ENCODE data around the gene PHYKPL. TPM values are rescaled to one million over a fixed set of nuclear protein-coding genes. Genes with fewer than 3 reads are reported as not detected.

Gene PHYKPL
- total and polyA plus RNA-seq, 12 donors: 15.0 to 125 (median 62.4) TPM

- H3K27me3 ChIP-seq: no peaks in the 10 kb centered on the region
- no peak for DNase-seq
- H3K4me1 ChIP-seq (replicated peaks in 1 of 2): peaks cover 6 to 8% of the 10 kb centered on the region in 2 donors
- peaks cover 0 to 53% of the 10 kb centered on the region in 2 donors for H3K36me3 ChIP-seq (replicated peaks in 1 of 2)
- WGBS, 4 donors: 93 to 96% (median 93%) methylated on average over 3 of the region's 3 CpGs
- no peak overlapping the region for H3K27ac ChIP-seq
- H3K4me3 ChIP-seq: no peak overlapping the region
- intact Hi-C loops (cut with DNase I): no loop called here
- no peaks in the 10 kb centered on the region for H3K9me3 ChIP-seq (replicated peaks in 1 of 3)
- TF ChIP-seq POLR2A (IDR thresholded peaks at IDR 0.05) (no peak), CTCF (IDR thresholded peaks at IDR 0.05) (no peak)
These were observed 15.8 kb downstream of the PHYKPL start for GRCh38 chr5:178216779-178217178.

DNA sequence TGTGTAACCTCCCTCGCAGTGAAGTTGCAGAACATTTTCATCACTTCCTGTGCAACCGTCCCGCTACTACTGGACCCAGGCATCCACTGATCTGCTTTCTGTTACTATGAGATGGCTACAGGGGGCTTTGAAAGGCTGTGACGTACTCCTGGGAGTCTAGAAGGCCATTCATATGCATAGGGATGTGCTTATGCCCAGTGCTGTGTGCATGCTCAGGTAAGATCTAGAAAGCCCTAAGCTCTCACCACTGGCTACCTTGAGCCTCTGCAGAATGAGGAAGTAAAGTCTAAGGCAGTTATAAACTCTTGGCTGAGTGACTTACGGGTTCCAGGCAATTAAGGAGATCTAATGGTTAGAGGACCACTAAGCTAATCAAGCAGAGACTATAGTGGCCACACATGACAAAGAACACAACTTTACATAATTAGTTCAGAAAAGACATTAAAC, 16.5 kb downstream of the PHYKPL start:
- Histone ChIP-seq H3K27ac (no peak overlapping the region), H3K9me3 (replicated peaks in 1 of 3) (no peaks in the 10 kb centered on the region), H3K36me3 (replicated peaks in 1 of 2) (peaks cover 0 to 60% of the 10 kb centered on the region in 2 donors), H3K4me1 (replicated peaks in 1 of 2) (peaks cover 6 to 8% of the 10 kb centered on the region in 2 donors), H3K4me3 (no peak overlapping the region), H3K27me3 (no peaks in the 10 kb centered on the region)
- TF ChIP-seq POLR2A (IDR thresholded peaks at IDR 0.05) (no peak), CTCF (IDR thresholded peaks at IDR 0.05) (no peak)
- no peak for DNase-seq
- WGBS, 4 donors: 82 to 91% (median 85%) methylated on average over 5 of the region's 5 CpGs
- intact Hi-C loops (cut with DNase I): no loop called here

DNA sequence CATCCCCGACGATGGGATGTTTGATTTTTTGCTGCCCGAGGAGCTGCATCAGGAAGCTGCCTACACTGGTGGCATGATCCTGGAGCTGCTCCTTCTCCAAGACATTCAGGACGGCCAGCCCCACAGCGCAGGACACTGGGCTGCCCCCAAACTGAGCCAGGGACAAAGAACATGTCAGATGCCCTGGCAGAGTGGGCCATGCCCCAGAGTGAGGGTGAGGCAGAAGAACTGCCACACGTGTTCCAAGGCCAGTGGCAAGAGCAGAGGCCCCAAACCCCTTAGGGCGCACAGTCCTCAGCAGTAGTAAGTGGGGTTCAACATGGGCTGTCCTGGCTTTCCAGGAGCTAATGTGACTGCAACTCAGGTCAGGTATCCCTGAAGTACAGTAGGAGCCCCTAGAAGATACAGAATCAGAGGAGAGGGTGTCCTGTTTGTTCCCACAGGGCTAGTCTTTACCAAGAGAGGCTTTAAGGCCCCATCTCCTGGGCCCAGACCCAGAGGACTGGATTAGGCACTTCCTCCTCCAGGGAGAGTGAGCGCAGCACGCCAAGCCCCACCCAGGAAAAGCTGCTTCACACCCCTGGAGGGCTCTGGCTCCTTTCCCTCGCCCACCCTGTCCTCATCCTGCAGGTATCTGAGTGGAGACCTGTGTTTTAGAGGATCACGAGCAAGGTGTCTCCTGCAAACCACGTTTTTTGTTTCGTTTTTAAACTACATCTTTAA, 17.2 kb downstream of the PHYKPL start:
- 78 to 85% (median 81%) methylated on average over 8 to 13 of the region's 13 CpGs for WGBS, 4 donors
- Histone ChIP-seq H3K27ac (no peak overlapping the region), H3K36me3 (replicated peaks in 1 of 2) (peaks cover 0 to 67% of the 10 kb centered on the region in 2 donors), H3K9me3 (replicated peaks in 1 of 3) (no peaks in the 10 kb centered on the region), H3K4me3 (no peak overlapping the region), H3K4me1 (replicated peaks in 1 of 2) (peaks cover 6 to 8% of the 10 kb centered on the region in 2 donors), H3K27me3 (no peaks in the 10 kb centered on the region)
- DNase-seq: no peak
- intact Hi-C loops (cut with DNase I): no loop called here
- TF ChIP-seq CTCF (IDR thresholded peaks at IDR 0.05): no peak
- no peak for TF ChIP-seq POLR2A (IDR thresholded peaks at IDR 0.05)

DNA sequence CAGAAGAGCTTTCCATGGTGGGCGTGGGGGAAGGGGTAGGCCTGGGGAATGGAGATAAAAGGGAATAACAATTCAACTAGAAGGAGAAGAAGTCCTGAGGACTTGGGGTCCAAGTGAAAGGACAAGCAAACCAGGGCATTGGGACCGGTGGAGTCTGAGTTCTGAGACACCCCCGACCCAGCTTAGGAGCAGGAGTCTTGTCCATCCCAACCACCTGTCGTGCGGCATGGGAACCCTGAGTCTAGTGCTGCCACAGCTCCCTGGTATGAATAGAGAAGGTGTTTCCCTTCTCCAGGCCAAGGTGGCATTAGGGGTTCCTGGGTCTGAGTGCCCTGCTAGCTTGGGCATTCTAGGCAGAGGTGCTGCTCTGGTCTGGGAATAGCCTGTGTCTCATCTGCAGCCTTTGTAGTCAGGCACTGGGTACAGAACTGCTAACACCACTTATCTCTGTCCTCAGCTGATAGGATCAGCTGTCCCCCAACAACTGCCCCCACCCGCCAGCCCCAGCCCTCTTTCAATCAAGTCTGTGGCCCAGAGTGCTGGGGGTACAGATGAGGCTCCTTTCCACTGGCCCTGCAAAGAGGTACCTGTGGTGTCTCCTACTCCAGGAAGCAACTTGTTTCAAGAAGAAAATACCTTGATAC, 18.3 kb downstream of the PHYKPL start:
- Histone ChIP-seq H3K27me3 (no peaks in the 10 kb centered on the region), H3K9me3 (replicated peaks in 1 of 3) (no peaks in the 10 kb centered on the region), H3K4me3 (no peak overlapping the region), H3K27ac (no peak overlapping the region), H3K36me3 (replicated peaks in 1 of 2) (peaks cover 0 to 78% of the 10 kb centered on the region in 2 donors), H3K4me1 (replicated peaks in 1 of 2) (peaks cover 6 to 8% of the 10 kb centered on the region in 2 donors)
- intact Hi-C loops (cut with DNase I): no loop called here
- TF ChIP-seq POLR2A (IDR thresholded peaks at IDR 0.05): no peak
- no peak for TF ChIP-seq CTCF (IDR thresholded peaks at IDR 0.05)
- WGBS, 4 donors: 92 to 95% (median 93%) methylated on average over 6 of the region's 6 CpGs
- no peak for DNase-seq

Data from adrenal gland (tissue), 12 donors.